ENCODE data around the gene NHERF2. TPM values are rescaled to one million over a fixed set of nuclear protein-coding genes. Genes with fewer than 3 reads are reported as not detected.

Gene NHERF2
- total and polyA plus RNA-seq, 9 of the 15 experiments (the other 6 are each of a cell fraction or from before 2014, with no cell fraction given): 0.15 to 42.0 (median 12.5) TPM

- TF ChIP-seq SRSF7 (optimal IDR thresholded peaks at IDR 0.05; ENCODE audit: low read depth, low read length): no peak
- TF ChIP-seq POLR2G (IDR thresholded peaks at IDR 0.05; ENCODE audit: low read depth, low read length): peak; percentile 35; the same call in 1 of the 2 replicates
- Histone ChIP-seq H3K79me2 (ENCODE audit: control insufficient read depth, insufficient read depth, low read length) (peaks cover 8% of the 10 kb centered on the region; the same call in 1 of the 3 replicates), H2AFZ (ENCODE audit: low read depth, low read length) (no peak overlapping the region), H3K9ac (ENCODE audit: insufficient read depth in 1 of 2, low read depth in 2 of 2, low read length in 2 of 2) (peak overlapping the region in 1 of 2 experiments; percentile 43; a peak in 1 of 4 replicates), H3K4me2 (ENCODE audit: insufficient read depth, low read length) (no peak overlapping the region), H3K4me1 (replicated peaks in 1 of 2; ENCODE audit: control insufficient read depth in 2 of 2, insufficient read depth in 2 of 2, low read length in 2 of 2) (peaks cover 9 to 94% of the 10 kb centered on the region in 2 experiments), H4K20me1 (replicated peaks; ENCODE audit: control insufficient read depth, insufficient read depth, low read length) (no peaks in the 10 kb centered on the region), H3K27me3 (ENCODE audit: control insufficient read depth in 2 of 2, insufficient read depth in 2 of 2, low read length in 2 of 2) (no peaks in the 10 kb centered on the region), H3K4me3 (no peak overlapping the region), H3K9me1 (ENCODE audit: control insufficient read depth, insufficient read depth, low read length) (no peaks in the 10 kb centered on the region), H3K27ac (ENCODE audit: extremely low read depth, low read depth, low read length) (no peak overlapping the region), H3K9me3 (replicated peaks; ENCODE audit: control insufficient read depth, insufficient read depth, low read depth, low read length) (no peaks in the 10 kb centered on the region), H3K36me3 (ENCODE audit: control insufficient read depth, insufficient read depth, low read length) (peaks cover 16% of the 10 kb centered on the region; the same call in 1 of the 3 replicates)
- FAIRE-seq (no peak), DNase-seq (ENCODE audit: extremely low read depth in 1 of 4, low spot score in 3 of 4) (no peak), ATAC-seq (no peak)
- BruUV-seq (replicated peaks): no TSS peak
- intact Hi-C loops (cut with micrococcal nuclease) (no loop called here), in situ Hi-C loops (cut with MboI) (no loop called here)
- WGBS (ENCODE audit: insufficient coverage, low coverage, missing lambda C conversion rate): 91% methylated on average over 18 of the region's 29 CpGs
- POLR2A ChIA-PET: interaction anchor here (0.5 to 1.6 kb wide), 6 partner anchors 9 to 117 kb away, joined by 3 to 6 read pairs (median 4); partner anchors contain the start of genes NTHL1, RPS2 and TSC2
- CTCF ChIA-PET (ENCODE audit: low intra/inter-chr PET ratio): interaction anchor here (0.6 kb wide), 1 partner anchor 644 kb away, joined by 3 read pairs; no protein-coding TSS in a partner anchor
These were observed 11.1 kb downstream of the NHERF2 start for GRCh38 chr16:2037647-2038381.

Data from K562 (cell line).